ENCODE data around the gene DGKZ.

DNA sequence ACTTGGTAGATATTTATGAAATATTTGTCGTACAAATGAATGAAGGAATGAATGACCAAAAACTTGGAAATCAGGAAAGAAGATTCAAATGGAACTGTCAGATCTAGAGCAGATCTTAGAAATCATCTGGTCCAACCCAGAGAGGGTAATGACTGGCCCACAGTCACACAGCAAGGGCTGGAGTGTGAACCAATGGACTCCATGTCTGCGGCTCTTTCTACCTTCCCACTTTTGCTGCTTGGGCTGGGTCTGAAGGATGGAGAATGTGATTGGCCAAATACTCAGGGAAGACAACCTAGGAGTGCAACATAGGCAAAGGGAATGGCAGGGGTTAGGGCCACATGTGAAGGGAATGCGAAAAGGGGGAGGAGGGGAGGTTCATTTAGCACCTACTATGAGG lies 5.8 kb upstream of the DGKZ start:
- no peak for TF ChIP-seq FOXM1 (IDR thresholded peaks at IDR 0.05; ENCODE audit: borderline replicate concordance)
- no peak for TF ChIP-seq FOXK2 (IDR thresholded peaks at IDR 0.05)
- no peak for TF ChIP-seq SUZ12 (IDR thresholded peaks at IDR 0.05)
- TF ChIP-seq FOXA1 (IDR thresholded peaks at IDR 0.05), result no peak
- no peak for TF ChIP-seq NFRKB (IDR thresholded peaks at IDR 0.05)
- TF ChIP-seq SP1 (IDR thresholded peaks at IDR 0.05), result no peak
- TF ChIP-seq LEF1 (IDR thresholded peaks at IDR 0.05; ENCODE audit: borderline replicate concordance), result no peak
- TF ChIP-seq BHLHE40 (IDR thresholded peaks at IDR 0.05; ENCODE audit: borderline replicate concordance), result no peak
- no peak for TF ChIP-seq CTBP1 (IDR thresholded peaks at IDR 0.05; ENCODE audit: borderline replicate concordance)
- no peak for TF ChIP-seq PKNOX1 (IDR thresholded peaks at IDR 0.05)
- TF ChIP-seq ZNF384 (IDR thresholded peaks at IDR 0.05), result no peak
- no peak for TF ChIP-seq TARDBP (IDR thresholded peaks at IDR 0.05)

Measured in HEK293T (cell line).